Astrocyte (in vitro differentiated cells and primary cell): ENCODE data around the gene TTYH1. TPM values are rescaled to one million over a fixed set of nuclear protein-coding genes. Genes with fewer than 3 reads are reported as not detected.

ENCODE experiments used
- DNase-seq: peaks from one replicate; pipeline ENCODE4 v3.0.0-alpha.2; 2010; ENCODE audit warnings: low read depth
- FAIRE-seq: peaks from 2 replicates; lab custom pipeline; 2011; peaks lifted over from hg19 to GRCh38; lab: Jason Lieb, UNC
- H2AFZ ChIP-seq: 2 replicates; pipeline ENCODE4 v1.6.0; 2012; ENCODE audit warnings: low read depth, low read length, inconsistent platforms
- H3K27ac ChIP-seq: 2 replicates; pipeline ENCODE4 v1.5.1; 2011; ENCODE audit warnings: low read depth, low read length, inconsistent platforms
- H3K27me3 ChIP-seq: 2 replicates; pipeline ENCODE4 v1.6.0; 2011; ENCODE audit warnings: low read length, inconsistent platforms; ENCODE audit not compliant: insufficient read depth
- H3K36me3 ChIP-seq: 2 replicates; pipeline ENCODE4 v1.5.1; 2011; ENCODE audit warnings: low read length, inconsistent platforms; ENCODE audit not compliant: insufficient read depth
- H3K4me1 ChIP-seq: 2 replicates; pipeline ENCODE4 v1.5.1; 2011; ENCODE audit warnings: low read length, inconsistent platforms; ENCODE audit not compliant: insufficient read depth
- H3K4me2 ChIP-seq: 2 replicates; pipeline ENCODE4 v1.6.0; 2012; ENCODE audit warnings: low read length, inconsistent platforms
- H3K4me3 ChIP-seq: 2 replicates; pipeline ENCODE4 v1.5.1; 2011; ENCODE audit warnings: low read depth, mild to moderate bottlenecking, low read length, inconsistent platforms; ENCODE audit not compliant: insufficient read depth
- H3K79me2 ChIP-seq: 2 replicates; pipeline ENCODE4 v1.6.0; 2012; ENCODE audit warnings: mild to moderate bottlenecking, low read length, inconsistent platforms; ENCODE audit not compliant: insufficient read depth
- H3K9ac ChIP-seq: 2 replicates; pipeline ENCODE4 v1.6.0; 2012; ENCODE audit warnings: mild to moderate bottlenecking, low read length, inconsistent platforms
- H3K9me3 ChIP-seq: 2 replicates; pipeline ENCODE4 v1.5.1; 2012; ENCODE audit warnings: low read depth, mild to moderate bottlenecking, low read length, inconsistent platforms; ENCODE audit not compliant: insufficient read depth
- H4K20me1 ChIP-seq: 2 replicates; pipeline ENCODE4 v1.6.0; 2012; ENCODE audit warnings: low read length, inconsistent platforms; ENCODE audit not compliant: insufficient read depth
- H3K27ac Mint-ChIP-seq: one replicate; pipeline ENCODE4 v1.8.0; 2021; ENCODE audit warnings: mild to moderate bottlenecking, mixed read lengths; ENCODE audit not compliant: unreplicated experiment
- H3K27me3 Mint-ChIP-seq: one replicate; pipeline ENCODE4 v1.8.0; 2021; ENCODE audit warnings: low read depth, mixed read lengths; ENCODE audit not compliant: unreplicated experiment
- H3K36me3 Mint-ChIP-seq: one replicate; pipeline ENCODE4 v1.8.0; 2021; ENCODE audit warnings: low read depth, mixed read lengths; ENCODE audit not compliant: unreplicated experiment
- H3K4me1 Mint-ChIP-seq: one replicate; pipeline ENCODE4 v1.8.0; 2021; ENCODE audit warnings: low read depth, mixed read lengths; ENCODE audit not compliant: unreplicated experiment
- H3K4me3 Mint-ChIP-seq: one replicate; pipeline ENCODE4 v1.8.0; 2021; ENCODE audit warnings: mild to moderate bottlenecking, moderate library complexity, mixed read lengths; ENCODE audit not compliant: unreplicated experiment
- H3K9me3 Mint-ChIP-seq: one replicate; pipeline ENCODE4 v1.8.0; 2021; ENCODE audit warnings: mild to moderate bottlenecking, mixed read lengths; ENCODE audit not compliant: unreplicated experiment
- EZH2 ChIP-seq: IDR thresholded peaks from 2 replicates; pipeline ENCODE4 v1.6.1; 2012; ENCODE audit warnings: mild to moderate bottlenecking, low read length, inconsistent platforms; ENCODE audit not compliant: insufficient read depth
- total RNA-seq: library from RNA; stranded (reverse); gene quantifications from 2 replicates; pipeline ENCODE4 v1.2.1, GENCODE V29; 2021
- TF ChIP-seq, protein P1 (sequence below): IDR thresholded peaks from 2 replicates; pipeline ENCODE4 v1.5.1; 2011; ENCODE audit warnings: low read depth, mild to moderate bottlenecking, inconsistent platforms, low read length, moderate library complexity; ENCODE audit not compliant: insufficient read depth

The TTYH1 gene
- total RNA-seq, 1 donor from 2014 or later, result 8.4 TPM

DNA sequence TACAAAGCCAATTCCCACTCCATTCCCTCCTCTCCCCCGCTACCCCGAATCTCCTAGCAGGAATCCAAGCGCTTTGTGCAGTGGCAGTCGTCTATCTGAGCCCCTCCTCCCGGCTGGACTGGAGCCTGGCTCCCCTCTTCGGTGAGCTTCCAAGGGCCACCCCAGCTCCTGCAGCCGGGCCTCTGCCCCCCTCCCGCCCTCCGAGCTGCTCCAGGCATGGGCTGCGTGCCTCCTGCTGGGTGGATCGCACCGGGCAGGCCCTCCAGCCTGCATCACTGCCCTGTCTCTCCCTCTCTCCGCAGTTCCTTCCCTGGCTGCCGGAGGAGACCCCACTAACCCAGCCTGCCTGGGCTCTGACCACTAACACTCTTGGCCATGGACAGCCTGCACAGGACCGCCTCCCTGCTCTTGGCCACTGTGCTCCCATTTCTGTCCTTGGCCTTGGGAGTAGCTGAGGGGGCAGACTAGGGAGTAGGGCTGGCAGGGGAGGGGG is 20.8 kb downstream of the TTYH1 start:
- H3K4me3 Mint-ChIP-seq, result no peak overlapping the region
- H3K27ac ChIP-seq, result no peak overlapping the region

GRCh38 chr19:54436628-54437252 is 21.5 kb downstream of the TTYH1 start:
- Mint-ChIP-seq H3K36me3 (peaks cover 8% of the 10 kb centered on the region), H3K27ac (no peak overlapping the region), H3K27me3 (no peaks in the 10 kb centered on the region), H3K4me1 (peaks cover 8% of the 10 kb centered on the region), H3K9me3 (no peaks in the 10 kb centered on the region), H3K4me3 (no peak overlapping the region)
- DNase-seq (no peak), FAIRE-seq (no peak)
- Histone ChIP-seq H3K27ac (no peak overlapping the region), H3K79me2 (peaks cover 4% of the 10 kb centered on the region), H4K20me1 (peaks cover 63% of the 10 kb centered on the region), H3K4me1 (peaks cover 4% of the 10 kb centered on the region), H3K9me3 (no peaks in the 10 kb centered on the region), H3K36me3 (no peaks in the 10 kb centered on the region), H2AFZ (no peak overlapping the region), H3K4me3 (no peak overlapping the region), H3K9ac (no peak overlapping the region), H3K4me2 (no peak overlapping the region), H3K27me3 (no peaks in the 10 kb centered on the region)
- no peak for TF ChIP-seq EZH2
- TF ChIP-seq, protein P1, sequence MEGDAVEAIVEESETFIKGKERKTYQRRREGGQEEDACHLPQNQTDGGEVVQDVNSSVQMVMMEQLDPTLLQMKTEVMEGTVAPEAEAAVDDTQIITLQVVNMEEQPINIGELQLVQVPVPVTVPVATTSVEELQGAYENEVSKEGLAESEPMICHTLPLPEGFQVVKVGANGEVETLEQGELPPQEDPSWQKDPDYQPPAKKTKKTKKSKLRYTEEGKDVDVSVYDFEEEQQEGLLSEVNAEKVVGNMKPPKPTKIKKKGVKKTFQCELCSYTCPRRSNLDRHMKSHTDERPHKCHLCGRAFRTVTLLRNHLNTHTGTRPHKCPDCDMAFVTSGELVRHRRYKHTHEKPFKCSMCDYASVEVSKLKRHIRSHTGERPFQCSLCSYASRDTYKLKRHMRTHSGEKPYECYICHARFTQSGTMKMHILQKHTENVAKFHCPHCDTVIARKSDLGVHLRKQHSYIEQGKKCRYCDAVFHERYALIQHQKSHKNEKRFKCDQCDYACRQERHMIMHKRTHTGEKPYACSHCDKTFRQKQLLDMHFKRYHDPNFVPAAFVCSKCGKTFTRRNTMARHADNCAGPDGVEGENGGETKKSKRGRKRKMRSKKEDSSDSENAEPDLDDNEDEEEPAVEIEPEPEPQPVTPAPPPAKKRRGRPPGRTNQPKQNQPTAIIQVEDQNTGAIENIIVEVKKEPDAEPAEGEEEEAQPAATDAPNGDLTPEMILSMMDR, result no peak

More for the DNA sequence above, 20.8 kb downstream of the TTYH1 start:
- H3K4me1 Mint-ChIP-seq, result peaks cover 8% of the 10 kb centered on the region
- no peaks in the 10 kb centered on the region for H3K9me3 ChIP-seq
- H3K9me3 Mint-ChIP-seq, result no peaks in the 10 kb centered on the region
- H3K27me3 ChIP-seq, result no peaks in the 10 kb centered on the region
- H3K27ac Mint-ChIP-seq, result no peak overlapping the region
- H3K36me3 ChIP-seq, result no peaks in the 10 kb centered on the region
- peaks cover 4% of the 10 kb centered on the region for H3K4me1 ChIP-seq
- H3K79me2 ChIP-seq, result peaks cover 4% of the 10 kb centered on the region
- FAIRE-seq, result no peak
- TF ChIP-seq, protein P1, result no peak
- TF ChIP-seq EZH2, result no peak
- no peak overlapping the region for H3K4me3 ChIP-seq
- no peak overlapping the region for H2AFZ ChIP-seq
- peaks cover 67% of the 10 kb centered on the region for H4K20me1 ChIP-seq
- H3K9ac ChIP-seq, result no peak overlapping the region
- H3K36me3 Mint-ChIP-seq, result peaks cover 8% of the 10 kb centered on the region
- H3K27me3 Mint-ChIP-seq, result no peaks in the 10 kb centered on the region
- DNase-seq, result no peak
- H3K4me2 ChIP-seq, result no peak overlapping the region
